Right renal pelvis (tissue), 4 donors: Measurements from ENCODE around the gene FGD5. TPM values are rescaled to one million over a fixed set of nuclear protein-coding genes. Genes with fewer than 3 reads are reported as not detected.

Experiments
- DNase-seq, 4 donors: peaks; one replicate each; pipeline ENCODE4 v3.0.0-alpha.2; 2013; ENCODE audit warnings: low read depth in 4 of 4, low spot score in 3 of 4, missing footprints in 1 of 4
- polyA plus RNA-seq, 4 donors: library from polyadenylated mRNA; unstranded; fragments of 120-200 nt; gene quantifications; one replicate each; pipeline ENCODE4 v1.2.1, GENCODE V29; 2013; ENCODE audit not compliant: insufficient read length in 4 of 4

Gene FGD5
- polyA plus RNA-seq, 4 donors: 22.9 to 26.6 (median 24.8) TPM

- no peak for DNase-seq
These were observed 32.4 kb upstream of the FGD5 start for GRCh38 chr3:14786369-14786768.

- DNase-seq: no peak
These were observed 31.1 kb upstream of the FGD5 start for GRCh38 chr3:14787630-14788029.

- no peak for DNase-seq
These were observed 30.1 kb upstream of the FGD5 start for GRCh38 chr3:14788644-14789043.

- no peak for DNase-seq
These were observed 29.5 kb upstream of the FGD5 start for GRCh38 chr3:14789221-14789620.

GRCh38 chr3:14789640-14790285 is 29.0 kb upstream of the FGD5 start:
- no peak for DNase-seq

- no peak for DNase-seq
These were observed 27.3 kb upstream of the FGD5 start for GRCh38 chr3:14791343-14791945.

GRCh38 chr3:14792691-14793121 is 26.1 kb upstream of the FGD5 start:
- DNase-seq: no peak

GRCh38 chr3:14793126-14793857 is 25.5 kb upstream of the FGD5 start:
- DNase-seq: no peak

- DNase-seq: no peak
These were observed 24.9 kb upstream of the FGD5 start for GRCh38 chr3:14793858-14794234.

- no peak for DNase-seq
These were observed 24.3 kb upstream of the FGD5 start for GRCh38 chr3:14794435-14794834.

GRCh38 chr3:14795996-14796395 is 22.8 kb upstream of the FGD5 start:
- DNase-seq: no peak

- no peak for DNase-seq
These were observed 22.2 kb upstream of the FGD5 start for GRCh38 chr3:14796403-14797077.

GRCh38 chr3:14797731-14798130 is 21.0 kb upstream of the FGD5 start:
- DNase-seq: no peak

GRCh38 chr3:14798231-14798630 is 20.5 kb upstream of the FGD5 start:
- no peak for DNase-seq

GRCh38 chr3:14799146-14799545 is 19.6 kb upstream of the FGD5 start:
- DNase-seq: no peak

GRCh38 chr3:14801031-14801430 is 17.7 kb upstream of the FGD5 start:
- no peak for DNase-seq

- no peak for DNase-seq
These were observed 16.9 kb upstream of the FGD5 start for GRCh38 chr3:14801668-14802380.

- DNase-seq: no peak
These were observed 16.4 kb upstream of the FGD5 start for GRCh38 chr3:14802381-14802731.

- no peak for DNase-seq
These were observed 15.4 kb upstream of the FGD5 start for GRCh38 chr3:14803101-14803980.
